ENCODE measurements around the gene ROR1.

GRCh38 chr1:63928186-63929105 is 154.6 kb downstream of the ROR1 start:
- no peak for TF ChIP-seq TOX (CRISPR knock-in tag; IDR thresholded peaks at IDR 0.05; ENCODE audit: borderline replicate concordance)
- TF ChIP-seq ZFP30 (CRISPR knock-in tag; IDR thresholded peaks at IDR 0.05) = no peak
- no peak for TF ChIP-seq GLIS3 (CRISPR knock-in tag; IDR thresholded peaks at IDR 0.05)
- no peak for TF ChIP-seq PATZ1 (CRISPR knock-in tag; IDR thresholded peaks at IDR 0.05; ENCODE audit: borderline replicate concordance)
- TF ChIP-seq TCF4 (CRISPR knock-in tag; IDR thresholded peaks at IDR 0.05; ENCODE audit: borderline replicate concordance) = no peak
- TF ChIP-seq CREB5 (CRISPR knock-in tag; IDR thresholded peaks at IDR 0.05; ENCODE audit: low read depth) = no peak
- TF ChIP-seq CSDC2 (CRISPR knock-in tag; IDR thresholded peaks at IDR 0.05) = no peak
- TF ChIP-seq ZFP3 (CRISPR knock-in tag; IDR thresholded peaks at IDR 0.05) = no peak
- TF ChIP-seq ZC3H10 (CRISPR knock-in tag; IDR thresholded peaks at IDR 0.05) = no peak
- no peak for TF ChIP-seq ARNTL (CRISPR knock-in tag; IDR thresholded peaks at IDR 0.05; ENCODE audit: borderline replicate concordance, low read depth)
- TF ChIP-seq ZNF8 (CRISPR knock-in tag; IDR thresholded peaks at IDR 0.05) = no peak

All from SK-N-SH treated with all-trans-retinoic acid at 6 μM for 48 hours (cell line).